ENCODE measurements around the gene TMEM150B.

DNA sequence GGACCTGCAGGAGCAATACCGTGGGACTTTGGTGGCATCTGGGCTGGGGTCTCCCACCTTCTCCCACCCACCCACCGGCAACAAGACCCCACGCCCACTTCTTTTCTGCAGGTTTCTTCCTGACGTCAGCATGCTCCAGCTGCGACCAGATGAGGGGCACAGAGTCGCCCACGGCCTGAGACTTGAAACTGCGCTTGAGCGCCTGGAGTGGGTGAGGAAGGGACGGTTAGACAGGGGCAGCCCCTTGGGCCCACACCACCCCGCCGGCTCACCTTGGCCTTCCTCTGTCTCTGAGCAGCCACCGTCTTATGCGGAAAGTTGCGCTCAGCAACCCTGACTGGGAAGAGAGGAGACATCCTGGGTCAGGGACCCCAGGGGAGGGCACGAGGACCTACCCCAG, 35.8 kb upstream of the TMEM150B start:
- no peak for TF ChIP-seq EZH2 (IDR thresholded peaks at IDR 0.05; ENCODE audit: borderline replicate concordance, low read length)
- TF ChIP-seq, protein P1, sequence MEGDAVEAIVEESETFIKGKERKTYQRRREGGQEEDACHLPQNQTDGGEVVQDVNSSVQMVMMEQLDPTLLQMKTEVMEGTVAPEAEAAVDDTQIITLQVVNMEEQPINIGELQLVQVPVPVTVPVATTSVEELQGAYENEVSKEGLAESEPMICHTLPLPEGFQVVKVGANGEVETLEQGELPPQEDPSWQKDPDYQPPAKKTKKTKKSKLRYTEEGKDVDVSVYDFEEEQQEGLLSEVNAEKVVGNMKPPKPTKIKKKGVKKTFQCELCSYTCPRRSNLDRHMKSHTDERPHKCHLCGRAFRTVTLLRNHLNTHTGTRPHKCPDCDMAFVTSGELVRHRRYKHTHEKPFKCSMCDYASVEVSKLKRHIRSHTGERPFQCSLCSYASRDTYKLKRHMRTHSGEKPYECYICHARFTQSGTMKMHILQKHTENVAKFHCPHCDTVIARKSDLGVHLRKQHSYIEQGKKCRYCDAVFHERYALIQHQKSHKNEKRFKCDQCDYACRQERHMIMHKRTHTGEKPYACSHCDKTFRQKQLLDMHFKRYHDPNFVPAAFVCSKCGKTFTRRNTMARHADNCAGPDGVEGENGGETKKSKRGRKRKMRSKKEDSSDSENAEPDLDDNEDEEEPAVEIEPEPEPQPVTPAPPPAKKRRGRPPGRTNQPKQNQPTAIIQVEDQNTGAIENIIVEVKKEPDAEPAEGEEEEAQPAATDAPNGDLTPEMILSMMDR (IDR thresholded peaks at IDR 0.05; ENCODE audit: low read length), result no peak

Data from OCI-LY1 (cell line).